ENCODE data around the gene LHPP.

The LHPP gene

DNA sequence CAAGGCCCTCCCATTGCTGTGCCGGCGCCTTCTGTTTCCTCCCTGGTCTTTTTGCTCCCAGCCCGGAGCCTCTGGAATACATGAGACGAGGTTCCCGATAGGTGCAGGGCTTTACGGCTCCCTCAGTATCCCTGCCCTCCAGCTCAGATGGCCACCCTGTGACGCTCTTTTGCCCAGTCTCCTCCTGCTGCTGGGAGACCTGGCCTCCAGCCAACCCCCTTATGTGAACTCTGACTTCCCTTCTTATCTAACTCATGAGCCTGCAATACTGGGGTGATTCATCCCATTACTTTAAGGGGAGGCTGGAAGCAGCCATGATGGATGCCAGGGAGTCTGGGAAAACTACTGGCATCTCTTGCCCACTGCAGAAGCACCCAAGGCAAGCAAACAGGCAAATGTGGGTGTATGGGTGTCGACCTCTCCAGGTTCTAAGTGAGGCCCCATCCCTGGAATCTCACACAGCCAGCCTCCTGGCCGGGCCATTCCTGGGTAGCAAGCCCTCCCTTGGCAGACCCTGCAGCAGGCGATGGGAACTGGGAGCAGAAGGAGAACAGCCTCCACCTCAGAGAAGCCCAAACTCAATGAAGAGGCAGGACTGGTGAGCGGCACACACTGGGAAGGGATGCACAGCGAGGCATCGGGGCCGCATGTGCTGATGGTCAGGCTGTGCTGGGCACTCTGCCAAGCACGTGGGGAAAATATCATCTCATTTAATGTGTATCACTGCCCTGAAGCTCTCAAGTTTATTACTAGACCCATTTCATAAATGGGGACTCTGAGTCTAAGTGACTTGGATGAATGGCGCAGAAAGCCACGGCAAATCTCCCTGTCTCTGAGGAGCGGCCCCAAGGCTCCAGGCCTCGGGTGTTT, 185.1 kb downstream of the LHPP start:
- no peak for TF ChIP-seq CTCF (IDR thresholded peaks at IDR 0.05; ENCODE audit: low read depth, low read length)
- DNase-seq (ENCODE audit: extremely low read depth, low read depth) = peak; percentile 54

GRCh38 chr10:124647421-124648130, 186.0 kb downstream of the LHPP start:
- no peak for DNase-seq (ENCODE audit: extremely low read depth, low read depth)
- peak; percentile 14 for TF ChIP-seq CTCF (IDR thresholded peaks at IDR 0.05; ENCODE audit: low read depth, low read length)

GRCh38 chr10:124648131-124648475, 186.5 kb downstream of the LHPP start:
- no peak for DNase-seq (ENCODE audit: extremely low read depth, low read depth)
- no peak for TF ChIP-seq CTCF (IDR thresholded peaks at IDR 0.05; ENCODE audit: low read depth, low read length)

GRCh38 chr10:124648738-124649137, 187.1 kb downstream of the LHPP start:
- DNase-seq (ENCODE audit: extremely low read depth, low read depth) = peak; percentile 27
- TF ChIP-seq CTCF (IDR thresholded peaks at IDR 0.05; ENCODE audit: low read depth, low read length) = no peak

GRCh38 chr10:124649214-124649613, 187.6 kb downstream of the LHPP start:
- no peak for DNase-seq (ENCODE audit: extremely low read depth, low read depth)
- TF ChIP-seq CTCF (IDR thresholded peaks at IDR 0.05; ENCODE audit: low read depth, low read length) = no peak

DNA sequence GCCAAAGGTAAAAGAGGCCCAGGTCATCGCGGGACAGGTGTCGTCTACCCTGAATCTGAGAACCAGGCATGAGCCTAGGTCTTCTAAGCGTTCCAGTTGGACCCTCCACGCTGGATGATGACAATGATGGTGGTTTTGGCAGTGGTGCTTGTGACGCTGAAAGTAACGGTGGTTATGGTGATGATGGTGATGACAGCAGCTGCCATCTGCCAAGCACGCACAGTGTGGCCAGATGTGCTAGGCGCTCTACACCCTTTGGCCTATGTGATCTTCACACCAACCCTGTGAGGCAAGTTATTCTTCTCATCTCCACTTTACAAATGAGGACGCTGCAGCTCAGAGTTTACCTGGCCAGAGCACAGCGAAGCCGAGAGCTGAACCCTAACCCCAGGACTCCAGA, 188.6 kb downstream of the LHPP start:
- TF ChIP-seq CTCF (IDR thresholded peaks at IDR 0.05; ENCODE audit: low read depth, low read length) = no peak
- DNase-seq (ENCODE audit: extremely low read depth, low read depth) = no peak

GRCh38 chr10:124650820-124651401, 189.3 kb downstream of the LHPP start:
- DNase-seq (ENCODE audit: extremely low read depth, low read depth) = no peak
- no peak for TF ChIP-seq CTCF (IDR thresholded peaks at IDR 0.05; ENCODE audit: low read depth, low read length)
